DMS 273 (cell line): ENCODE results near the gene RIC8B.

ENCODE experiments used
- DNase-seq: peaks from one replicate; lab custom pipeline; 2025; ENCODE audit not compliant: unreplicated experiment; lab: John Stamatoyannopoulos, UW

The RIC8B gene

DNA sequence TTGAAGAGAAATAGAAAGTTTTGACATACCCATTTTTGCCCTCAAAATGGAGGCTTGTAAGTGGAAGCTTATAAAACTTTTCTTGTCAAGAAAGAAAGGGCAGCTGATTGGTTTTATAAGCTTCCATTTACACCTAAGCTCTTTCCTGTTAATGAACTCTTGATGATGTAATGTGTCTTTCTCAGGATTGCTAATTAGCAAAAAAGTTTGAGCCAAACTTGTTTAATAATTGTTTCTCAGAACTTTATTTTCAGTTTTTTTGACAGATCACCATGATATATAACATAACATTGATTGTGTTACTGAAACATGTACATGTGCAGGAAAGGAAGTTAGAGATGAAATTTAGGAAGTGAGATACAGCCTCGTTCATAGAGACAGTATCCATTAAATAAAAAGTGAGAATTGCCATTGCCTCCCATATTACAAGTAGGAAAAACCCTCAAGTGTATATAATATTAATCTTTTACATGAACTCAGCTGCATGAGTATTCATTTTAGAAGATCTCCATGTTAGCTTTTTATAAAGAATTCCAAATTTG is 26.8 kb downstream of the RIC8B start:
- DNase-seq = no peak

DNA sequence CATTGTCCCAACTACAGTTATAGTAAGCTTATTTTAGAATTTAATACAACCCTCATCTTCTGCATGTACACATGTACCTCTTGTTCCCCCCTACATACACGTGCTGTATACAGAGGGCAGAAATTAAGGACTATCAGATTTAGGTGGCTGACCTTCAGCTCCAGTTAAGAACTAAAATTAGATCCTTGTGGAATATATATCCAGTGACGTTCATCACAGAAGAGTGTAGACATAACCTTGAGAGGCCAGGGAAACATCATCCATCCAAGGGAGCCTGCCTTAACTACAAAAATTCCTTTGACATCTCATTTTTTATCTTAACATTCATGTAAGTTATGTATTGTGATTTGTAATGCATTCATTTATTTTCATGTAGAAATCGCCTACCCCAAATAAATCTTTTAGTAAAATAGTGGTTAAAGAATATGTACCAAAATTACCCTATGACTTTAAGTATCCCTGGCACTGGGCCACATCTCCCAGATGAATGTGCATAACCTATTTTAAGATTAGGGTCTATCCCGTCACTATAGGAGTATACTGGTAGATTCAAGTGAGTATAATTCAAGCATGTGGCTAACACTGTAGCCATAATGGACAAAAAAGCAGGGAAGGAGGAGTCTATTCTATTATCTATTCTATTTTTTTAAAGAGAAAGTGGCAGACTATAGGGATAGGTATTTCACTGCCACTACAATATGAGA is 27.5 kb downstream of the RIC8B start:
- DNase-seq = peak; percentile 1

DNA sequence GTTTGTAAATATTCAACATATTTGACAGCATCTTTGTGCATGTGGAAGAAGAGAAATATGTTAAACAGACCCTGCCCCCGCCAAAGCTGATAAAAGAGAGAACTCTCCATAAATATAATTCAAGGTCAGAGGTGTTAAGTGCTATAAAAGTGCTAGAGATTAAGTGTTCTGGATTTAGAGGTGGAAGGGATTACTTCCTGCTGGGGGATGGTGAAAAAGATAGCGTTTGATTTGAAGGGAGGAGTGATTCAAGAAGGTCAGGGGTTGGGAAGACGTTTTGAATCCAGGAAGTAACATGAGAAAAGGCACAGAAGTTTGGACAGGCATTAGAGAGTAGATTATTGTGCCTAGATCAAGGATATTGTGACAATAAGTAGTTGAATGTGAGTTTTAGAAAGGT is 30.2 kb downstream of the RIC8B start:
- DNase-seq = no peak

DNA sequence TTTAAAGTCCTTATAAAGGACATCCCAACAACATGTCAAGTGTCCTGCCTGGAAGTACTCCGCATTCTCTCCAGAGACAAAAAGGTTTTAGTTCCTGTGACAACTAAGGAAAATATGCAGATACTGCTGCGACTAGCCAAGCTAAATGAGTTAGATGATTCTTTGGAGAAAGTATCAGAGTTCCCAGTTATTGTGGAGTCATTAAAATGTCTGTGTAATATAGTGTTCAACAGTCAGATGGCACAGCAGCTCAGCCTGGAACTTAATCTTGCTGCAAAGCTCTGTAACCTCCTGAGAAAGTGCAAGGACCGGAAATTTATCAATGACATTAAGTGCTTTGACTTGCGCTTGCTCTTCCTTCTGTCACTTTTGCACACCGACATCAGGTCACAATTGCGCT is 40.2 kb downstream of the RIC8B start:
- DNase-seq = no peak

DNA sequence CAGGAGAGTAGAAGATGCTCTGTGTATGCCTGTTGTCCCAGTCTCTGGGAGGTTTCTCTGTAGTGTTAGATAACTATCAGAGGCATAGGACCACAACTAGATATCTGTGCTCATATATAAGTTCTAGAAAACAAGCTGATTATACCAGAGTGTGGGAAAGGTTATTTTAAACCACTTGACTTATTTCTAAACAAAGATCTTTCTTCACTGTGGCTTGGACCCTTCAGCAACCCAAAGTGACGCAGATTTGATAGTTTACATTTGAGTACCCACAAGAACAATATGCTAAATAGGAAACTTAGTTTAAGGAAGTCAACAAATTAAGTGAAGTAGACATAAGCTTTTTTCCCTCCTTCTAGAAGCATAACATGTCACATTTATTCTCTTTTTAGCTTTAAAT is 41.3 kb downstream of the RIC8B start:
- no peak for DNase-seq

DNA sequence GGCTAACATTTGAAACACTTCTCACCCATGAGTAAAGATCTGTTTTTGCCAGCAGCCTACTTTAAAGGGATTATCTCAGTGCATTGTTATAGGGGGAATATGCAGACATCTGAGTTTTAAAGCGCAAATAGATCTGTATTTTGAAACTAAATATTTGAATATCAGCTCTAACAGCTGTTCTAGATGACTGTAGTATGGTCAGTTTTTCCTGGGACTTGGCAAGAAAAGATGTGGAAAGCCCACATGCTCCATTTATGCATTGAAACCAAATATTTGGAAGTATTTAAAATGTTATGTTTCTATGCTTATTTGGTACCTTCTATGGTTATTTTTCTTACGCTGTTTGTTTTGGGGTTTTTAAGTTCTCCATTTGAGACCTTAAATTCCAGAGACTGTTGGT is 41.7 kb downstream of the RIC8B start:
- no peak for DNase-seq

DNA sequence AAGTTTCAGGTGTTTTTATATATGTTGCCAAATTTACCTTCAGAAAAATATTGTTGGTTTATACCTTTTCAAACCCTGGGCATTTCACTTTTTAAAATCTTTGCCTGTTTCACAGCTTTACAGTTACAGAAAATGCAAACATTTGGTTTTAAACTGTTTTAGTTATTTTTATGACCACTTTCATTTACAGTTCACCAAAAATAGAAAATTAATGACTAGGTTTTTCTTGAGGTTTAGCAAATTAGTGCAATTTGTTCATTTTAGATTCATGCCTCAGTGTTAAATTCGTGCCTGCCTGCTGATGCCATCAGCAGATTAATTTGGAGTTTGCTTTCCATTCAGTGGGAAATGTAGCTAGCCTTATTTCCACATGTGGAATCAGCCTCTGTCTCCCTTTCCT is 45.5 kb downstream of the RIC8B start:
- no peak for DNase-seq

DNA sequence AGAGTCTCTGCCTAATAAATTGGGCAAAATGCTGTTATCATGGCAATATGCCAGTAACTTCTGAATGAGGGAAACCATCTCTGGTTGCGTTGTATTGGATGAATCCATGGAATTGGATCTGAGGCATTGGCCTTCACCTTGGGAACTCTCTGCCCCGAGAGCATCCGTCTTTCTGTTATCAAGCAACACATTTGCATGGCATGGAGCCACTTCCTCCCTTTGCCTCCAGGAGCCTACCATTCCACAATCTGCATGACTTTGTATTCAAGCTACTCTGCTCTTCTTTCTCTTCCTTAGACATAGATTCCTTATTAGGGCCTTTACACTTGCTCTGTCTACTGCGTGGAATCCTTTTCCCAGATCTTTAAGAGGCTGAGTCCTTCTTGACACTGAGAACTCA is 57.2 kb downstream of the RIC8B start:
- DNase-seq = no peak

DNA sequence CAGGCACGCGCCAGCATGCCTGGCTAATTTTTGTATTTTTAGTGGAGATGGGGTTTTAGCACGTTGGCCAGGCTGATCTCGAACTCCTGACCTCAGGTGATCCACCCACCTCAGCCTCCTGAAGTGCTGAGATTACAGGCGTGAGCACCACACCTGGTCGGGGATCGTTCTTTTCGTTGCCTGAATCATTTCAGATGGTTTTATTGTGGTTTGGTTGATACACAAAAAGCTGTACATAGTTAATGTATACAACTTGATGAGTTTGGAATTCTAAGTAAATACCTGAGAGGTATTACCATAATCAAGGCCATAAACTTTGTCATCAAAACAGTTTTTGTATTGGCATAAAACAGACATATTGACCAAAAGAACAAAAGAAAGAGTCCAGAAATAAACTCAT is 63.3 kb downstream of the RIC8B start:
- DNase-seq = no peak

DNA sequence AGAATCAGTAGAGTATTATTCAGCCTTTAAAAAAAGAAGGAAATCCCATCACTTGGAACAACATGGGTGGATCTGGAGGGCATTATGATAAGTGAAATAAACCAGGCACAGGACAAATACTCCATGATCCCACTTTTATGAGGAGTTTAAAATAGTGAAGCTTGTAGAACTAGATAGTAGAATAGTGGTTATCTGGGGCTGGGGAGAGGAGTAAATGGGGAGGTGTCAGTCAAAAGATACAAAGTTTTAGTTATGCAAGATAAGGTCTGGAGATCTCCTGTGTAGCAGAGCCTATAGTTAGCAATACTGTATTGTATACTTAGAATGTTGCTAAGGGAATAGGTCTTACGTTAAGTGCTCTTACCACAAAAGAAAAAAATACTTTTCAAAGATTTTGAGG is 64.9 kb downstream of the RIC8B start:
- DNase-seq = no peak

DNA sequence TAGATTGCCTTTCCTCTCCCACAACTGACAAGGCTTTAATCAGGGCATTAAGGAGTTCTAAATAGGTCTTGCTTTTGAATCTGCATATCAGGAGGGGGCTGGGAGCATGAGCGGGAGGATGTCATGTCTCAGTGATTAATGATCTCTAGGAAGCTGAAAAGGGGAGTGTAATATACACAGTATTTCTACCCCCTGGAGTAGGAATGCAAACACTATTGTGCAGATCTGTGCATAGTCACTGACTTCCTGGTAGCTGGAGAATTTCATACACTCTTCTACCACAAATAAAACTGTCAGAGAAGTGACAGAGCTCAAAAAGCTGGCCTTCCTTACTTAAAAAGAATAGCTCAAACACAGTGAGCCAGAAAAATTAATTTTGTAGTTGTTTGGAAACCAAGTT is 65.8 kb downstream of the RIC8B start:
- no peak for DNase-seq

DNA sequence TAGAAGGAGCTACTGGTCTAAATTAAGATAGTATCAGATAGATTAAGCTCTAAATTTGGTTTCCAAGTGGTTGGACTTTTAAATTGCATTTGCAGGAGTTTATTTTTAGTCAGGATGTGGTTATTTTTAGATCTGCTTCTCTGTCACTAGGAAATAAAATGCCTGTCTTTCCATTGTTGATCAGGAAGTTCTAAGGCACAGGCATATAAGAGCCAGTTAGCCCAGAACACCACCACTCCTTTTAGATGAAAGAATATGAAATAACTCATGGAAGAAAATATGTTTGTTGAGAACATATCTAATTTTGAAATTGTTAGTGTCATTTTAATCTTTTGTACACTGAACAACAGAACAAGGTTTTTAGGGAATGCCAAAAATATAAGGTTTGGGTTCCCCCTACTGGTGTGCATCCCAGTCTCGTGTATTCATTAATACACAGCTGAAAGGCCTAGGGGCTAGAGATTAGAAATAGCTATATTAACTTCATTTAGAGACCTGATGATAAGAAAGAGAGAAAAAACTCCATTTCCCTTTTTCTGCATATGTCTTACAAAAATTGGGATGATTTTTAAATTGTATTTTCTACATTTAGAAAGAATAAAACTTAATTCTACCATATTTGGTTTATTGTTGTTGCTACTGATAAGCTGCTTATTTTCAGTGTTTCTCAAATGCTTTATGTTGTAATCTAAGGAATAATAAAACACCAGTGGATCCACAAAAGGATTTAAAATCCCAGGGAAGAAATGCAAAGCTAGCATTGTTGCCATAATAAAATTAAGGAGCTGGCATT is 67.2 kb downstream of the RIC8B start:
- peak; percentile 58 for DNase-seq

DNA sequence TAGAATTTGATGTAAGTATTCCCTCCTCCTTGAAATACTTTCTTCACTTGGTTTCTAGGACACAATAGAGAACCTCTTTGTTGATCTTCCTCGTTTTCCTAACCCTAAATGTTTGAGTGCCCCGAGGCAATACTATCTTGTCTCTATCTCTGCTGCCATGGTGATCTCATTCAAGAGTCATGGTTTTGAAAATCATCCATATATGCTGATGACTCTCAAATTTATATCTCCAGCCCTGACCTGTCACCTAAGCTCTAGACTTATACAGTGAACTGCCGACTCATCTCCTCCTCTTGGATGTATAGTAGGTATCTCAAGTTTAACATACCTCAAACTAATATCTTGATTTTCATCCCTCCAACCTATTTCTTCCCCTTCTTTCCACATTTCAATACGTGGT is 71.4 kb downstream of the RIC8B start:
- no peak for DNase-seq

DNA sequence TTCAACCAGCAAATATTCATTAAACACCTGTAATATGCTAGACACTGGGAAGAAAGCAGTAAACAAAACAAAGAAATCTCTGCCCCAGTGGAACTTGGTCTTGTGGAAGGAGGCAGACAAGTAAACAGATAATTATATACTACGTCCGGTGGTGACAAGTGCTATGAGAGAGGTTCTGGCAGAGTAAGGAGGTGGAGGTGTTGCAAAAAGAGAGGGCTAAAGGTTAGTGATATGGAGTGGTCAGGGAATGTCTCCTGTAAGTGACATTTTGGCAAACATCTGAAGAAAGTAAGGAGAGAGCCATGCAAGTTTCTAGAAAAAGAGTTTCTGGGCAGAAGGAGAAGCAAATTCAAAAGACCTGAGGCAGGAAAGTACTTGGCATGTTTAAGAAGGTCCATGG is 73.4 kb downstream of the RIC8B start:
- DNase-seq = no peak

DNA sequence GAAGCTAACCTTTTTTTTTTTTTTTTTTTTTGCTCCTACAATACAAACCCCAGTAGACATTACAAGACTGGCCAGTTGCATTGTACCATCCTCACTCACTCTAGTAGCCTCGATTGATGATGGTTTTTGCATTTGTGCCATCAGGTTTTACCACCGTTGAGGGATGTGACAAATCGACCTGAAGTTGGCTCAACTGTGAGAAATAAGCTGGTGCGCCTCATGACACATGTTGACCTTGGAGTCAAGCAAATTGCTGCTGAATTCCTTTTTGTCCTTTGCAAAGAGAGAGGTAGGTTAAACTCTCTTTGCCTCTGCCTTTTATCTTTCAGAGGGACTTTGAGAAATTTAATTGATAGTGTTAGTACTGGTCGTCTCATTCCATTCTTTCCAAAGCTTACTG is 76.8 kb downstream of the RIC8B start:
- no peak for DNase-seq

DNA sequence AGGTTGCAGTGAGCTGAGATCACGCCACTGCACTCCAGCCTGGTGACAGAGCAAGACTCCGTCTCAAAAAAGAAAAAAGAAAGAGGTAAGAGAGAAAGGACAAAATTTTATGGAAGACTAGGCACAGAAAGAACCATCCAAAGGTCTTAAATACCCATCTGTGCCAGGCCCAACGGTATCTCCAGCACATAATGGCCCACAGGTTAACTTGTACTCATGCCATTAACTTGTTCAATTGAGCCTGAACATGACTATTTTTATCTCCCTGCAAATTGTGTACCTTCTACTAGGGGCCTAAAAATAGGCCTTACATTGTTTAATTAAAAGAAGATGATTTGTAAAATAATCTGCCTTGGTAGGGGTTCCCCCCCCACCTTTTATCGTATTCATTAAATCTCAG is 80.2 kb downstream of the RIC8B start:
- DNase-seq = no peak

DNA sequence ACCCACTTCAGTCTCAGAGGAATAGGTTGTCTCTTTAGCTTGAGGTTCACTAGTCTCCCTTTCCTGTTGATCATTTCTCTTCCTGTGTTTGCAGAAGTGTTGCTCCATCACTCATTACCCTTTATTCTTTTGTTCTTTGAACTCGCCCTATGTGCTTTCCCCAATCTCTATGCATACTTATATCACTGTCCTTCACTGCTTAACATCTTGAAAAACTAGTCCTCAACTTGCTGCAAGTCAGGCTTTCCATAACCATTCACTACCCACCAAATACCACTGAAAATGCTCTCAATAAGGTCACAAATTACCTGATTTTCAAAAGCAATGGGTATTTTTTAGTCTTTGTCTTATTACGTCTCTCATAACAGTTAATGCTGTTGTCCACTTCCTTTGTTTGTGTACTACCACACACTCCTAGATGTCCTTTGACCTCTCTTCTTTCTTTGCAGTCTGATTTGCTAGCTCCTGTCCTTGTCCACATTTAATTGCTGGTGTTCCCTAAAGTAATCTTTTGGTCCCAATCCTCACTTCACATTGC is 80.8 kb downstream of the RIC8B start:
- DNase-seq = no peak

DNA sequence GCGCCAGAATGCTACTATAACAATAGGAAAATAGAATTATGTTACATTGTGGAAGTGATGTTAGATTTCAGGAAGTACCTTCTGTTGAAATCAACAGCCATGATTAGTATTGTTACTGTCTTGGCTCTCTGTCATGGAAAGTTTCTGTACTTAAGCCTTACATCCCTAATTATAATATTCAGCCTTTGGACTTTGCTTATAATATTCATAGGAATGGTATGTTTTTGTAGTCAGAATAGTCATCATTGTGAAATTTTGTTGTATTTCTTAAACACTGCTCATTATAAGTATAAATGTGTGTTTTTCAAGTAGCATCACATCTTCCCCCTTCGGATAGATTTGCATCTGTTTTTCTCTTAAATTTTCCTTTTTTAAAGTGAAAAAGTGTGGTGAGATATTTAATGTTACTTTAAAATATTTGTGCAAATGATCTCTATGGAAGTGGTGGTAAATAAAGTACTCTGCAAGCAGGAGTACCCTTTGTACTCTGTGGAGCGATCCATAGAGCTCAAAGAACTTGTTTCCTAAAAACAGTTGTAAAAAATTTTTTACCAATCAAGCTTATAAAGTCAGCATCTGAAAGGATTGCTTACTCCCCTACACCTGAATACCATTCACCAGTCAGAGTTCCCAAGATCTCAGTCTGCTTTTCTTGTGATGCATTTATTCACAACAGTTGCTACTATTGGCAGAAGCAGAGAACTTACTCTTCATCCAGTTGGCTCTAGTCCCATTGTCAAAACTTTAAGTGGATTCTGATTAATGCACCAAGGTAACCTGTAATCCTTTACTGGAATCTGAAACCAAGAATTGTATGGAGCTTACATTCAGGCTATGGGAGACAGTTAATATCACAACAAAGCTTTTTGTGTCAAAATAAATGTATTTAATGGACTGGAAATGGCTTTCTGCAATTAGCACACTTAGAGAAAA is 87.8 kb downstream of the RIC8B start:
- peak; percentile 22 for DNase-seq

DNA sequence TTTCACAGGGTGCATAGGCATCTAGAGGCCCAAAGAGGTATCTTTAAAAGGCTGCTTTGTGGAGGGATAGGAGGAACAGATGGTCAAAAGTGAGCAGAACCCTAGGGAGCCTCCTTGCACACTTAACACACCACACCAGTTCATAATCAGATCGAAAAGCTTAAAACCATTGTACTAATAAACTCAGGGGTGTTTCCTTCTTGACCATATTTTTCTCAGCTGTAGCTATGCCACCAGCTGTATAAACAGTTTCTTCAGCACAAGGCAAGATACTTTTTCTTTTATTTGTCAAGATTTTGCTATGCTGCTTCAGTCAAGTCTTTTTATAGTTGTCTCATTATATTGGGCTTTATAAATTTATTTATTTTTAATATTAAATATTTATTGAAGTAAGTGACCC is 88.7 kb downstream of the RIC8B start:
- peak; percentile 2 for DNase-seq

DNA sequence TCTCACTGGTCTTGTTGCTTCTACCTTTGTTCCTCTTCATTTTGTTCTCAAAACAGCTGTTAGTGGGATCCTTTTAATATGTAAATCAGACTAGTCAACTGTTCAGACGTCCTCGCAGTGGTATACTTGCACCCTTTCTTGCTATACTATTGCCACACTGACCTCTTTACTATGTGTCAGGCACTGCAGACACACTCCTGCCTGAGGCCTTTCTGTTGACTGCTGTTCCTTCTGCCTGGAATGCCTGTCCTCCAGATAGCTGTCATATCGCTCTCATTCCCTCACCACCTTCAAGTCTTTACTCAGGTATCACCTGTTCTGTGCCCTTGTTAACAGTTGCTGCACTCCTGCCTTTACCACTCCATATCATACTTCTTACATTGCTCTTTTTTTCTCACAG is 91.2 kb downstream of the RIC8B start:
- no peak for DNase-seq

DNA sequence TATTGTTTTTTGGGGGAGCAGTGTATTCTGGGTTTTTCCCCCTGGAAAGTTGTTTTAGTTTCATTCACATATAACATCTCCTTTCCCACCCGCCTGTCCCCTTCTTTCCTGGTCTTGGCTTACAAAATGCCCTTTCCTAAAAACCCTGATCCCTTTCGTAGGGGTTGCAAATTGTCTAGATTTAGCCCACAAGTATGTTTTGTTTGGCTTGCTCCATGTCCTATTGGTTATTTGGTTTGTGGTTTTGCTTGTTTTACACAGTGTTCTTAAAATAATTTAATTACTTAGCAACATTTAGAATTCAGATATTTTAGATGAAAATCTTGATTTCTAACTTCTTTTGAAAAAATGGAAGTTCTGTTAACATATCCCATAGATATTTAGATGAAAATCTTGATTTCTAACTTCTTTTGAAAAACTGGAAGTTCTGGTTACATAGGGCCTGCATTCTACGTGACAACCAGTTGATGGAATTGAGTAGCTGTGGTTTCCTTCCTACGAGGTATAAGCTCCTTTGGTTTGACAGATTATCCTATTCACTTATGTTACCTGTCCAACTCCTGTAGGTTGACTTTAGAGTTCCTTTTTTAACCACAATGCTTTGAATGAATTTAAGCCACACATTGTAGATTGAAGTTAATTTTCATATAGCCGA is 92.1 kb downstream of the RIC8B start:
- no peak for DNase-seq
